ENCODE measurements around the gene PYM1.
A peak's percentile ranks its signal among the peaks of the same experiment; 100 is the strongest.

Gene PYM1

DNA sequence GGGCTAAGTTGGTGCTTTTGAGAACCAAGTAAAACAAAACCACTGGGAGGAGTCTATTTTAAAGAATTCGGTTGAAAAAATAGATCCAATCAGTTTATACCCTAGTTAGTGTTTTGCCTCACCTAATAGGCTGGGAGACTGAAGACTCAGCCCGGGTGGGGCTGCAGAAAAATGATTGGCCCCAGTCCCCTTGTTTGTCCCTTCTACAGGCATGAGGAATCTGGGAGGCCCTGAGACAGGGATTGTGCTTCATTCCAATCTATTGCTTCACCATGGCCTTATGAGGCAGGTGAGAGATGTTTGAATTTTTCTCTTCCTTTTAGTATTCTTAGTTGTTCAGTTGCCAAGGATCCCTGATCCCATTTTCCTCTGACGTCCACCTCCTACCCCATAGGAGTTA, 44.3 kb upstream of the PYM1 start:
- TF ChIP-seq, protein P1, sequence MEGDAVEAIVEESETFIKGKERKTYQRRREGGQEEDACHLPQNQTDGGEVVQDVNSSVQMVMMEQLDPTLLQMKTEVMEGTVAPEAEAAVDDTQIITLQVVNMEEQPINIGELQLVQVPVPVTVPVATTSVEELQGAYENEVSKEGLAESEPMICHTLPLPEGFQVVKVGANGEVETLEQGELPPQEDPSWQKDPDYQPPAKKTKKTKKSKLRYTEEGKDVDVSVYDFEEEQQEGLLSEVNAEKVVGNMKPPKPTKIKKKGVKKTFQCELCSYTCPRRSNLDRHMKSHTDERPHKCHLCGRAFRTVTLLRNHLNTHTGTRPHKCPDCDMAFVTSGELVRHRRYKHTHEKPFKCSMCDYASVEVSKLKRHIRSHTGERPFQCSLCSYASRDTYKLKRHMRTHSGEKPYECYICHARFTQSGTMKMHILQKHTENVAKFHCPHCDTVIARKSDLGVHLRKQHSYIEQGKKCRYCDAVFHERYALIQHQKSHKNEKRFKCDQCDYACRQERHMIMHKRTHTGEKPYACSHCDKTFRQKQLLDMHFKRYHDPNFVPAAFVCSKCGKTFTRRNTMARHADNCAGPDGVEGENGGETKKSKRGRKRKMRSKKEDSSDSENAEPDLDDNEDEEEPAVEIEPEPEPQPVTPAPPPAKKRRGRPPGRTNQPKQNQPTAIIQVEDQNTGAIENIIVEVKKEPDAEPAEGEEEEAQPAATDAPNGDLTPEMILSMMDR (IDR thresholded peaks at IDR 0.05; ENCODE audit: control extremely low read depth, extremely low read depth, low read depth, missing control alignments): no peak
- ChIA-PET CTCF (no interaction called here), POLR2A (interaction anchor here (2.7 kb wide), 1 partner anchor 154 kb away, joined by 15 read pairs; the partner anchor contains the start of genes ORMDL2 and SARNP)
- no peak for DNase-seq (ENCODE audit: extremely low spot score)

DNA sequence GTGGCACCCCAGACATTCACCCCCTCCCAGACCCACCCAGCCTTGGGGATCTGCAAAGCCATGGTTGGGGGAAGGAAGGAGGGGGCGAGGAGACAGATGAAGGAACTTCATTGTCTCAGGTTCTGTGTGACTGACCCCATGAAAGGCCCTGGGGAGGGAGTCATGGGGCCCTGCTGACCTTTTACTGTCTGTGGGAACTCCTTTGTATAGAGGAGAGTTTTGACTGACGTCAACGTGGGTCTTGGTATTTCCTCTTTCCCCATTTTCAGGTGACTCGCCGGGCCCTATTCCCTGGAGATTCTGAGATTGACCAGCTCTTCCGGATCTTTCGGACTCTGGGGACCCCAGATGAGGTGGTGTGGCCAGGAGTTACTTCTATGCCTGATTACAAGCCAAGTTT, 43.1 kb upstream of the PYM1 start:
- POLR2A ChIA-PET: no interaction called here

DNA sequence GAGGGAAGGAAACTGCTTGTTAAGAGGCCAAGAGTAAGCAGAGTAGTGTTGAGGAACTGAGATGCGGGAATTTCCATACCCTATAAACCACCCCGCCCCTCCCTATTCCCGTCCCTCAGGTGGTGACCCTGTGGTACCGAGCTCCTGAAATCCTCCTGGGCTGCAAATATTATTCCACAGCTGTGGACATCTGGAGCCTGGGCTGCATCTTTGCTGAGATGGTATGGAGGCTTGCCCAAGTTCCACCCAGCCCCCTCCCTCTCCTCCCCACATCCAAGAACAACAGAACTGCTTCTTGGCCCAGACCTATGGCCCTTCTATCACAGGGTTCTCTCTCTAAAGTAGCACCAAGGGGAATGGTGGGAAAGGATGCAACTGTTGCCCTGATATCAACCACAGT, 41.7 kb upstream of the PYM1 start:
- POLR2A ChIA-PET: no interaction called here
- TF ChIP-seq, protein P1 (IDR thresholded peaks at IDR 0.05; ENCODE audit: control extremely low read depth, extremely low read depth, low read depth, missing control alignments): no peak
- CTCF ChIA-PET: interaction anchor here (1.6 to 2.9 kb wide), 5 partner anchors 26 to 231 kb away, joined by 5 to 21 read pairs (median 12); partner anchors contain the start of gene SUOX
- no peak for DNase-seq (ENCODE audit: extremely low spot score)

More for the DNA sequence above, 43.1 kb upstream of the PYM1 start:
- TF ChIP-seq, protein P1 (IDR thresholded peaks at IDR 0.05; ENCODE audit: control extremely low read depth, extremely low read depth, low read depth, missing control alignments): no peak
- CTCF ChIA-PET: interaction anchor here (0.9 to 2.3 kb wide), 2 partner anchors 25 to 30 kb away, joined by 3 to 6 read pairs; no protein-coding TSS in a partner anchor
- no peak for DNase-seq (ENCODE audit: extremely low spot score)

DNA sequence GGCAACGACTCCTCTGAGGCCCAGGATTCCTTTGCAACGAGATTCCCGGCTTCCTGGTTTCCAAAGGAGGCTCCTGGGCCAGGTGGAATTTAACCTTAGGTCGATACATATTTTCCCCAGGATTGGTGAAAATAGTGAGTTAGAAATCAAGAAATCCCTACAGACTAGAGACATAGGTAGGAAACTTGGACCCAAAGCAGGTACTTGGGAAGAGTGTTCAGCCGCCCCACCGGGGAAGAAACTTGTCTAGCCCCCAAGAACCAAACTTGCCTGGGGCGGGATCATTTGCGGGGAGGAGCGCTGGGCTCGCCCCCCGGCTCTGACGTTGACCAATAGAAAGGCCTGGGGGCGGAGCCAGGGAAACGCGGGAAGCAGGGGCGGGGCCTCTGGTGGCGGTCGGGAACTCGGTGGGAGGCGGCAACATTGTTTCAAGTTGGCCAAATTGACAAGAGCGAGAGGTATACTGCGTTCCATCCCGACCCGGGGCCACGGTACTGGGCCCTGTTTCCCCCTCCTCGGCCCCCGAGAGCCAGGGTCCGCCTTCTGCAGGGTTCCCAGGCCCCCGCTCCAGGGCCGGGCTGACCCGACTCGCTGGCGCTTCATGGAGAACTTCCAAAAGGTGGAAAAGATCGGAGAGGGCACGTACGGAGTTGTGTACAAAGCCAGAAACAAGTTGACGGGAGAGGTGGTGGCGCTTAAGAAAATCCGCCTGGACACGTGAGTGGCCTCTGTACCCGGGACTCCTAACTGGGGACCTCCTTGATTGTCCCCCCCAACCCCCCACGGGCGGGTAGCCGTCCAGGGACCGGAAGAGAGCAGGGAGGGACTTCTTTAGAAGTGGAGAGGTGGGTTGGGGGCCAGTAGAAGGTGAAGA, 39.0 kb upstream of the PYM1 start, which contains the start of gene CDK2:
CDK2 (plus strand) TSS at position 423 of the 874 bp plus-strand sequence; CDS start at position 602, 179 bp downstream.
- TF ChIP-seq, protein P1 (IDR thresholded peaks at IDR 0.05; ENCODE audit: control extremely low read depth, extremely low read depth, low read depth, missing control alignments): no peak
- DNase-seq (ENCODE audit: extremely low spot score): peak; percentile 94
- ChIA-PET POLR2A (interaction anchor here (1.1 kb wide), 1 partner anchor 223 kb away, joined by 13 read pairs; no protein-coding TSS in a partner anchor), CTCF (interaction anchor here (1.5 to 2.2 kb wide), 2 partner anchors 24 to 30 kb away, joined by 3 to 21 read pairs; partner anchors contain the start of gene SUOX)

DNA sequence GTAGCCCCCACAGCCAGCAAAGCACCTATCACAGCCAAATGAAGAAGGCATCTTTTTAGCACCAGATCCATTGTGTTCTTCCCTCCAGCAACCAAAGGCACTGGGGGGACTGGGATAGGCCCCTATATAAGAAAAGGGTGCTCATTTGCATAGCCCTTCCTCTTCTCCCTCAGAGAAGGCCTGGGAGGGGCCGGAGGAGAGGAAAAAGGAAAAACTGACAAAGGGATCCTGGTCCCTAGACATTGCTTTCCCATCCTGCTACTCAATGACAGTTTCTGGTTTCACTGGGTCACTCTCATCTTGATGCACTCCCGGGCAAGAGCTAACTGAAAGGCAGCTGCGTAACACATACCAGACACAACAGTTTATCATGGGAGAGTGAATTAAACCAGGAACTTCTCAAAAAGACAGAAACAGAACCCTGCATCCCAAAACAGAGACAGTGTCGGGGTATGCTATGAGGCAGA, 38.3 kb upstream of the PYM1 start, which contains the start of gene PMEL:
PMEL (minus strand) TSS at position 102 of the 467 bp plus-strand sequence; CDS start at position 71, 31 bp downstream.
- TF ChIP-seq, protein P1 (IDR thresholded peaks at IDR 0.05; ENCODE audit: control extremely low read depth, extremely low read depth, low read depth, missing control alignments): no peak
- CTCF ChIA-PET: interaction anchor here (0.6 to 1.2 kb wide), 2 partner anchors 8 to 35 kb away, joined by 3 read pairs; partner anchors contain the start of gene RAB5B
- DNase-seq (ENCODE audit: extremely low spot score): no peak
- POLR2A ChIA-PET: no interaction called here

DNA sequence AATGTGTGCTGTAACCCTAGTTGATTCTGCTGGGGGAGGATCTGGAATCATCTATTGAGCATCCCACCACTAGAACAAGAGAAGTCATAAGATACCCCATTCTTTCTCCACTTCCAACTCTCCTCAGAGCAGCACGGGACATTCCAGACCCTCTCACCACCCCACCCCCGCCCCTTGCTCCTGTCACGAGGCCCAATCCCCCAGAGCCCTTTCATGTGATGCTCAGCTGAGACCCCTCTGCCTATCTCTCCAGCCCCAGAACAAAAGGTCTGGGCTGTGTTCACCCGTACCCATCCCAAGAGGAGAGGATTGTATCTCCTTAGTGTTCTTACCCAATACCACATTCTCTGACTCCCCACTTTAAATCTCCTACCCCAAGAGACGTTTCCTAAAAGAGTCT, 37.5 kb upstream of the PYM1 start:
- TF ChIP-seq, protein P1 (IDR thresholded peaks at IDR 0.05; ENCODE audit: control extremely low read depth, extremely low read depth, low read depth, missing control alignments): no peak
- POLR2A ChIA-PET: no interaction called here

More for the DNA sequence above, 37.5 kb upstream of the PYM1 start:
- DNase-seq (ENCODE audit: extremely low spot score): no peak
- CTCF ChIA-PET: interaction anchor here (0.6 to 1.2 kb wide), 3 partner anchors 8 to 34 kb away, joined by 3 to 4 read pairs (median 3); partner anchors contain the start of gene RAB5B

Measured in GM10248 (cell line).